ENCODE data around the gene LYZL6.
"Not testable (repeated sequence)": the region's sequence is repeated elsewhere in the genome, so short reads cannot be mapped to it uniquely, and the experiment has no call there.

The LYZL6 gene

DNA sequence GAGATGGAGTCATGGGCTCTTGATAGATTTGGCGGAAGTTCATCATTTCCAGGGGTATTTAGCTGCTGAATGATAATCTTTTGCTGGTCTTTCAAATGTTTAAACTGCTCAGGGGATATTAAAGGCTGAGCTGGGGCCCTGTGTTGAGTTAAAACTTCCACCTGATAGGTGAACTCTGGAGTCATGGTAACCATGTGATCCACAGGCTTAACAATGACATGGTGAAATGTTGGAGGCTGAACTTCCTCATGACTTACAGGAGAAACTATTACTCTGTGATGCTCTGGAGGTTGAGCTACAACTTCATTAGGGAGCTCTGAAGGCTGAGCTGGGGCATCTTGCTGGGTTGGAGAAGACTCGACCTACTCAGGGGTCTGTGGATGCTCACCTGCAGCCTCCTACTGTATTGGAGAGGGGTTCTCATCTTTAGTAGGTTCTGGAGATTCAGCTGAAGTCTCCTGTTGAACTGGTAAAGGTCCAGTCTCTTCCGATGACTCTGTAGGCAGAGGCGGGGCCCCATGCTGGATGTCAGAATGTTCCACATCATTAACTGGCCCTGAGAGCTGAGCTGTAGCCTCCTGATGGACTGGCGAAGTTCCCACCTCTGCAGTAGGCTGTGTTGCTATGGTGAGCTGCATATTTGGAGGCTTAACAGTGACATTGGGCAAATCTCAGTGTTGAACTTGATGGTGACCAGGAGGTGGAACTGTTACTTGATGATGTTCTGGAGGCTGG lies 37.2 kb downstream of the LYZL6 start:
- ATAC-seq (no peak), DNase-seq (no peak)

DNA sequence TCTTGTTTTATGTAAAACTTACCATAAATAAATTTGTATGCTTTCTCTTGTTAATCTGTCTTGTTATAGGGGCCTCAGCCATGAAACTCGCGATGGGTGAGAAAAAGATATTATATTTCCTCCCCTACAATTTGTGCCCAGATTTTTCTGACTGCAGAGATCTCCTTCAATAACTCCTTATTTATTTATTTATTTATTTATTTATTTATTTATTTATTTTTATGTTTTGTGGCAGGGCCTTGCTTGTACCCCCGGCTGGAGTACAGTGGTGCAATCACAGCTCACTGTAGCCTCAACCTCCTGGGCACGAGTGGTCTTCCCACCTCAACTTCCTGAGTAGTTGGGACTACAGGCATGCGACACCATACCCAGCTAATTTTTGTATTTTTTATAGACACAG lies 40.1 kb downstream of the LYZL6 start:
- DNase-seq (no peak), ATAC-seq (no peak)

DNA sequence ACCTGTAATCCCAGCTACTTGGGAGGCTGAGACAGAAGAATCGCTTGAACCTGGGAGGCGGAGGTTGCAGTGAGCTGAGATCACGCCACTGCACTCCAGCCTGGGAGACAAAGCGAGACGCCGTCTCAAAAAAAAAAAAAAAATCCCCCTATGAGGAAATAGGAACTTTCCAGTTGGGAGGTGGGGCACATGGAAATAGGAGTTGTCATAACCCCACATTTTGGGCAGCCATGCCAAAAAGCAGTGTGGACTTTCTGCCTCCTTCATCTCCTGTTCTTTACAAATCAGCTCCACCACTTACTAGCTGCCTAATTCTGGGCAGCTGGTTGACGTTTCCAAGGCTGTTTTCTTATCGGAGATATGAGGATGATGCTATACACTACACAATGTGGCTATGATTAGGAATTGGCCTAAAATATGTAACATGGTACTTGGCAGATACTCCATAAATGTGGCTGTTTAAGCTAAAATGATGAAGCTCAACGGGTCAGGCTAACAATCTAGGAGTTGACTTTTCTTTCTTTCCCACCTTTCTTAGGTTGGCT lies 41.8 kb downstream of the LYZL6 start:
- ATAC-seq (no peak), DNase-seq (no peak)

DNA sequence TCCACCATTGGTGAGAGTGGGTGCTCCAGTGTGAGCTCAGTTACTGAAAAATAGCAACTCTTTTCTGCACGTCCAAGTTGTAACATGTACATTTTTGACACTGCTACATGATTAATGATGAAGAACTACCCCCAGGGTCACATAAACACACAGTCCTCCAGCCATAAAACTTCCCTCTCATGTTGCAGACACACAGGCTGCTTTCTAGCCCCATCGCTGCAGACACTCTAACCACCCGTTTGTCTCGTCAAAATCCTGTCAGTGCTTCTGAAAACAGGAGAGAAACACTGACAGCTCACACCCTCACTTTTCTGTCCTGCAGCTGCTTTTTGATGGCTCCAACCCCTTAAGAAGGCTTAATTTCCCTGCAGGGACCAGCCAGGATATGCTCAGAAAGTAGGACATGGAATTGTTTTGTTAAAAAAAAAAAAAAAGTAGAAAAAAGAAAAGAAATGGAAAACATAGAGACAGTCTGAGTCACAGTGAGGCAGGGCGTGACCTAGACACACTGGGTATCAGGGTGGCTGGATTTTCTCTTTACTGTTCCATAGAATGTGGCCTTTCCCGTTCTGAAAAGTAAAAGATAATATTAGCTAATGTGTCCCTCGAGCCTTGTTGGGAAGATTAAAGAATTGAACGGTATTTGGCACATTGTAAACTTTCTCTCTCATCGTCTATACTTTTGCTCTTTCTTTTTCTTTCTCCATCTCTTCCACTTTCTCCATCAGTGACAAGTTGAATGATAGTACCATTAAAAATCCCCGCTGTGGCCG lies 42.6 kb downstream of the LYZL6 start:
- ATAC-seq: no peak
- no peak for DNase-seq

DNA sequence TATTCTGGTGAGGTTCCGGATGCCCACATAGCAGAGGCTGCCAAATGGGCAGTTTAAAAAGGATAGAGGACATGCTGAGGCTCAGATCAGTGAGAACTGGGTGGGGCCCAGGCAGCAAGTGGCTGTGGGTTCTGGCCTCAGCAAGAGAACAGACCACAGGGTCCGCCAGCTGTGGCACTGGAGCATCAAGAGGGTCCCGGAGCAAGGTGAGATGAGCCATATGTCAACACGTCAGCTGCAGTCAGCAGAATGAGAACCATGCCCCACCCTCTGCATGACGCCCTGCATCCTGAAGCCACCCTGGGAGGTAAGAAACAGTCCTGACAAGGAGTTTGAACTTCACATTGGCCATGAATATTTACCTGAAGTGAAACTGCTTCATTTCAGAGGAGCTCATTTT lies 43.2 kb downstream of the LYZL6 start:
- ATAC-seq (no peak), DNase-seq (peak; percentile 46)

DNA sequence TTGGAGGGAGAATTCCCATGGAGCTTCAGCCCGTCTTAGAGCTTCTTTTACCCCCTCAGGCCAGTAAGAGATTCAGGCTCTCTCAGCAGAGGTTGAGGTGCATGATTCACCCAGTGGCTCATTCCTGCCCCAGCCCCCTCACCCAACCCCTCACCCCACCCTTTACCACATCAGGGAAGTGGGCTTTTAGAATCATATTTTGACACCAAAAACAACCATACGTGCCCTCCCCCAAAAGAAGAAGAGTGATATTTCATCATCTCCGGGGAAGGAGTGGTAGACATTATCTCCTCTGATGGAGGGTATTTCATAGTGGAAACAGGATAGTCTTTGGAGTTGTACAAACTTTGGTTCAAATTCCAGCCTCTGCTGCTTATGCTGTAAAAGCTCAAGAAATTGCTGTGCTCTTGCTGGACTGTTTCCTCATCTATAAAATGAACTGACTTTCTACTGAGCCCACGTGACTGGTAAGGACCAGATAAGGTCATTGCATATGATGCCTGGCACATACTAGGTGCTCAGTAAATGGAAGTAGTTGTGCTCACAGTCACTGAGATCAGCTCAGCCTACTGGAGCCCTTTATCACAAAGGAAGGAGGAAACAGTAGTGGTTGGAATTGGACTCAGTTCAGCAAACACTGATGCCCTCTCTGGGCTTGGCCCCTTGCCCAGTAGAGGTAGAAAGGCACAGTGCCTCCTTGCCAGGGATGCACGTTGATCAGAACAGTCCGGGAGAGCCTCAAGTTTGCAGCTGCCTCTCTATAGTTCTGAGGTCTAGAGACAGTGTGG lies 45.0 kb downstream of the LYZL6 start:
- ATAC-seq: peak; percentile 72

DNA sequence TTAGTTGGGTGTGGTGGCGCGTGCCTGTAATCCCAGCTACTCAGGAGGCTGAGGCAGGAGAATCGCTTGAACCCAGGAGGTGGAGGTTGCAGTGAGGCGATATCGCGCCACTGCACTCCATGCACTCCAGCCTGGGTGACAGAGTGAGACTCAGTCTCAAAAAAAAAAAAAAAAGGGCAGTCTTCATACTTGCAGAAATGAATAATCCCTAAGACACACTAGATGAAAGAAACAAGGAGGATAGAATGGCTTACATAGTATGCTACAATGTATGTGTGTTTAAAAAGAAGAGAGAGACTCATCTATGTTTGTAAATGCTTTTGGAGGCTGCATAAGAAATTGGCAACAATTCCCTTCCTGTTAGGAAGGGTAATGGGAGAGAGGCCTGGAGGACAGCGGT lies 45.7 kb downstream of the LYZL6 start:
- ATAC-seq, DNase-seq: not testable (repeated sequence)

More for the DNA sequence above, 45.0 kb downstream of the LYZL6 start:
- DNase-seq: peak; percentile 68

- ATAC-seq: peak; percentile 71
- DNase-seq: peak; percentile 57
Measured at GRCh38 chr17:35895636-35896587, 47.6 kb downstream of the LYZL6 start.

DNA sequence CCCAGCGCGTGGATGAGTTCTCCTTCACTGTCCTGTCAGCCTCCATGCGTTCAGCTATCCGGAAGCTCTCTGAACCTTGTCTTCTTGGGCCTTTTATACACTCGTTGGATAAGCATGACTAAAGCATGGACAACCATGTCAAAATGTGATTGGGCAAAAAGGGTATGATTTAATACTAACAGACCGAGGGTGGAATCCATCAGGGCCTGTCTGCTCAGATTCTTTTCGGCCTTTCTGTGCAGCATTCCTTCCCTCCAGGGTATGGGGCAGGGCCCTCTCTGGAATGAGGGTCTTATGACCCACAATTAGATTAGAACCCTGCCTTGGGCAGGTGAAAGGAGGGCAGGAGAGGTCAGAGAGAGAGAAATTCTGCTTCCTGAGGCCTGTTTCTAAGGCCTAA lies 49.3 kb downstream of the LYZL6 start:
- ATAC-seq: no peak
- DNase-seq: no peak

DNA sequence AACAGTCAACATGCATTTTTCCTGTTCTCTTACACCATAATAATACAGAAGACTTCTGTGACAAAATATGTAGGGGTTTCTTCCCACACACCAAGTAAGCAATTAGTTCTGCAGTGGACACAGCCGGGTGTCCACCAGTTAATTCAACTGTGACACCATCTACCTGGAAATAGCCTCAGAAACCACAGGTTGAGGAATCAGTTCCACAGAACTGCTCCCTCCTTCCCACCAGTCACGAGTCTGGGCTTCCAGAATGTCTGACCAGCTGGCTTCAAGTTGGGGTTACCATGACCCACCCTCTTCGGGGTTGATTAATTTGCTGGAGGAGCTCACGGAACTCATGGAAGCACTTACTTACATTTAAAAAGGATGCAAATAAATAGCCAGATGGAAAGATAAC lies 49.8 kb downstream of the LYZL6 start:
- ATAC-seq (no peak), DNase-seq (no peak)

GRCh38 chr17:35892091-35893035 lies 51.1 kb downstream of the LYZL6 start:
- peak; percentile 74 for ATAC-seq
- DNase-seq: peak; percentile 83

DNA sequence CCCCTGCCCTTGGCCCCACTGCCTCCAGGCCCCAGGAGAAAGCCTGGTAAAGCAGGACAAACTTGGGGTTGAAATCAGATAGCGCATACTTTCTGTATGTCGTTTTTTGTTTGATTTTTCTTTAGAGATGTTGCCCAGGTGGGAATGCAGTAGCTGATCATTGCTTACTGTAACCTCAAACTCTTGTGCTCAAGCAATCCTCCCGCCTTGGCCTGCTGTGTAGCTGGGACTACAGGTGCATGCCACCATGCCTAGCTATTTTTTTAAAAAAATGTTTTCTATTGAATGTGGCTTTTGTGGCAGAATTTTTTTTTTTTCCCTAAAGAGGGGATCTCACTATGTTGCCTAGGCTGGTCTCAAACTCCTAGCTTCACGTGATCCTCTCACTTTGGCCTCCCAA lies 52.2 kb downstream of the LYZL6 start:
- no peak for ATAC-seq
- no peak for DNase-seq

DNA sequence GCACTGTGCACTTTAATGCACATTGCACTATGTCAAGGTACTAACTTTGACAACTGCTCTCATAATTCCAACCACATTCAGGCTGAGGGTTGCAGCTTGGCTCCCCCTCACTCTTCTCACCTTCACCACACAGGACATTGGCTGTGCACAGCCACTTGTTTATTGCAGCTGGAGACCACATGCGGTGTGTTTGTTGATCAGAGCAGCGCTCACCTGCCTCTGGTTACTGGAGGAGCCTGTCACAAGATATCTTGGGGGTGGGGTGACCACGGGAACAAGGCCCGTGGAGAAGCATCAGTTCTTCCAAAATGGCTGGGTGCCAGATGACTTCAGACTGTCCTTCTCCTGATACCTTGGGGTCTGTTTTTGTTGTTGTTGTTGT lies 52.7 kb downstream of the LYZL6 start:
- peak; percentile 44 for DNase-seq
- ATAC-seq: peak; percentile 26

DNA sequence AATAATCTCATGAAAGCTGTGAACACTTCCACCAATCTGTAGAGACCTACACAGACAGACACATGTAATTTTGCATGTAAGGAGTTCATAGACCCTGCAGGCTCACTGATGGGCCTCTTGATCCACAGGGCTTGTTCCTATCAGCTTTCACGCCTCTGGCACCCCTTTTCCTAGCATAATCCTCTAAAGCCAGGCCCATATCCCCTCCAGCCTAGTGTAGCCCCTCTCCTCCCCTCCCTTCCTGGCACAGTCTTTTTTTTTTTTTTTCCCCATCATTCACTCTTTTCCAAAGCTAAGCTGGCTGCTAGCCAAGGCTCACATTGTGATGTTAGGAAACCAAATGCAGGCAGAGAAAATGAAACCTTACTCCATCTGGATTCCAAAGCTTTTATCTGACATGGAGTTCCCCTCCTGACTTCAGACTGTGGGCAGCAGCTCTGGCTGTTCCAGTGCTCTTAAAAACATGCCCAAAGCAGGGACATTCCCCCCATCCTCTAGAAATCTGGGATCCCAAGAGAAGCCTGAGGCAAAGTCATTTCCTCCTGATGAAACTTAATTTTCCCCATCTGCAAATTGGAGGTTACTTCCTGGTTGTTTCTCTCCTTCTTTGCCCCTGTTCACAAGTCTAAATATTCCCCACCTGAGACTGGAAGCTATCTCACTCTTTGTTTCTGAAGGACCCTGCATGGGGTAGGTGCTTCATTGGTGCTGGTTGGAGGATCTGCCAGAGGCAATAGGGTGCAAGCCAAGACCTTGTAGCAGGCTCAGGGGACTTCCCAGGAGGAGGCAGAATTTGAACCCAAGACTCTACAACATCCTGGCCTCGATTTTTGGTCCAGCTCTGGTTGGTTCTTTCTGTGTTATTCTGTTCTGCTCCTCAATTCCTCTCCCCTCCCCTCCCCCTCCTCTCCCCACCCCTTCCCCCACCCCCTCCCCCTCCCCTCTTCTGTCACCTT lies 53.4 kb downstream of the LYZL6 start:
- ATAC-seq (no peak), DNase-seq (no peak)

- DNase-seq (no peak), ATAC-seq (peak; percentile 72)
Measured at GRCh38 chr17:35889241-35889640, 54.3 kb downstream of the LYZL6 start.
